ENCODE data around the gene OR4D5.

Gene OR4D5

GRCh38 chr11:123939317-123939716 is at the start of gene OR4D5:
Gene OR4D5, plus strand, starts transcription at chr11:123939617. Its CDS starts 0 bp downstream, at chr11:123939617.
- H3K4me3 ChIP-seq (ENCODE audit: low read depth, low read length), result no peak within 1 kb of the TSS
- no peak for DNase-seq (ENCODE audit: low read depth)
- TF ChIP-seq MAX (IDR thresholded peaks at IDR 0.05; ENCODE audit: low read depth, low read length) (no peak), POLR2A (IDR thresholded peaks at IDR 0.05; ENCODE audit: extremely low read depth, insufficient read length) (no peak), CTCF (IDR thresholded peaks at IDR 0.05; ENCODE audit: low read depth, low read length) (no peak), MYC (IDR thresholded peaks at IDR 0.05; ENCODE audit: low read depth, low read length) (no peak)

- no peak overlapping the region for H3K4me3 ChIP-seq (ENCODE audit: low read depth, low read length)
- TF ChIP-seq MAX (IDR thresholded peaks at IDR 0.05; ENCODE audit: low read depth, low read length), result no peak
- TF ChIP-seq POLR2A (IDR thresholded peaks at IDR 0.05; ENCODE audit: extremely low read depth, insufficient read length), result no peak
- no peak for TF ChIP-seq CTCF (IDR thresholded peaks at IDR 0.05; ENCODE audit: low read depth, low read length)
- no peak for TF ChIP-seq MYC (IDR thresholded peaks at IDR 0.05; ENCODE audit: low read depth, low read length)
- no peak for DNase-seq (ENCODE audit: low read depth)
These were observed 47.4 kb upstream of the OR4D5 start for GRCh38 chr11:123892031-123892430.

DNA sequence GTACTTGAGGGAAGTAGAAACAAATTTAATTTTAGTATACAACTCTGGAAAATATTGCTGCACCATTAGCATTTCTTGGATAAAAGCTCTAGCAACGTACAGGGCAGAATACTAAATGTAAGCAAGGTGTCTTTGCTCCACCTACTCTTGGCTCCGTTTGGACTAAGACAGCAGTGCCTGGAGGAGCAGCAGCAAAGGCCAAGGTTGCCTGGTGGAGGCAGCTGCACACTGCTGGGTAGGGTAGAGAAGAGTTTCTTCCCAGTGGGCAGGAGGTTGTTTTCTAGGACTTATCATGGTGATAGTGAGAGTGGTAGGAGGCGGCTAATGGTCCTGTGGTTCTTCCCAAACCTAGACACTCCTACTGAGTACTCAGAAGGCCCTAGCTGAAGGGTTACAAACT is 39.6 kb upstream of the OR4D5 start:
- TF ChIP-seq MAX (IDR thresholded peaks at IDR 0.05; ENCODE audit: low read depth, low read length) (no peak), POLR2A (IDR thresholded peaks at IDR 0.05; ENCODE audit: extremely low read depth, insufficient read length) (no peak), CTCF (IDR thresholded peaks at IDR 0.05; ENCODE audit: low read depth, low read length) (no peak), MYC (IDR thresholded peaks at IDR 0.05; ENCODE audit: low read depth, low read length) (no peak)
- no peak for DNase-seq (ENCODE audit: low read depth)

GRCh38 chr11:123901867-123902266 is 37.5 kb upstream of the OR4D5 start, which contains the start of gene OR8D4:
Gene OR8D4, plus strand, starts transcription at chr11:123902167. Its CDS starts 4,265 bp downstream, at chr11:123906432.
- no peak within 1 kb of the TSS for H3K4me3 ChIP-seq (ENCODE audit: low read depth, low read length)
- TF ChIP-seq POLR2A (IDR thresholded peaks at IDR 0.05; ENCODE audit: extremely low read depth, insufficient read length) (no peak), MAX (IDR thresholded peaks at IDR 0.05; ENCODE audit: low read depth, low read length) (no peak), MYC (IDR thresholded peaks at IDR 0.05; ENCODE audit: low read depth, low read length) (no peak), CTCF (IDR thresholded peaks at IDR 0.05; ENCODE audit: low read depth, low read length) (no peak)
- no peak for DNase-seq (ENCODE audit: low read depth)

More for the DNA sequence above, 39.6 kb upstream of the OR4D5 start:
- no peak overlapping the region for H3K4me3 ChIP-seq (ENCODE audit: low read depth, low read length)

DNA sequence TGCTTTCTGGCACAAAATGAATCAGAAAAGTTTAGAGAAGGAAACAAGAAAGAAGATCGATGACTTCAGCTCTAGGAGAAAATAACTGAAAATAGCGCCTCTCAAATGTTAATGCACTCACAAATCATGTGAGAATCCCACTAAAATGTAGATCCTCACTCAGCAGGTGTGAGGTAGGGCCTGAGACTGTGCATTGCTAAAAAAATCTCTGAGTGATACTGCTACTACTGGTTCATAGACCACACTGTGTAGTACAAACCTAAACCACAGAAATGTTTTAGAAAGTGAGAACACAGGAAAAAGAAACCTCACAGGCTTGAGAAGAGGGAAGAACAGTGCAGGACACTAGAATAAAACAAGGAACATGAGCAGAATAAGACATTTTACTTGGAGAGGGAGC is 35.5 kb upstream of the OR4D5 start:
- no peak for DNase-seq (ENCODE audit: low read depth)
- no peak overlapping the region for H3K4me3 ChIP-seq (ENCODE audit: low read depth, low read length)
- TF ChIP-seq MAX (IDR thresholded peaks at IDR 0.05; ENCODE audit: low read depth, low read length) (no peak), MYC (IDR thresholded peaks at IDR 0.05; ENCODE audit: low read depth, low read length) (no peak), CTCF (IDR thresholded peaks at IDR 0.05; ENCODE audit: low read depth, low read length) (no peak), POLR2A (IDR thresholded peaks at IDR 0.05; ENCODE audit: extremely low read depth, insufficient read length) (no peak)

All from NB4 (cell line).